GM21786 (cell line): ENCODE data around the gene UBE2M.
A peak's percentile ranks its signal among the peaks of the same experiment; 100 is the strongest.

Source experiments
- ATAC-seq: cut with Tn5 transposase; IDR thresholded peaks from one replicate; pipeline ENCODE4 v1.9.1; 2021; ENCODE audit not compliant: unreplicated experiment

UBE2M gene

DNA sequence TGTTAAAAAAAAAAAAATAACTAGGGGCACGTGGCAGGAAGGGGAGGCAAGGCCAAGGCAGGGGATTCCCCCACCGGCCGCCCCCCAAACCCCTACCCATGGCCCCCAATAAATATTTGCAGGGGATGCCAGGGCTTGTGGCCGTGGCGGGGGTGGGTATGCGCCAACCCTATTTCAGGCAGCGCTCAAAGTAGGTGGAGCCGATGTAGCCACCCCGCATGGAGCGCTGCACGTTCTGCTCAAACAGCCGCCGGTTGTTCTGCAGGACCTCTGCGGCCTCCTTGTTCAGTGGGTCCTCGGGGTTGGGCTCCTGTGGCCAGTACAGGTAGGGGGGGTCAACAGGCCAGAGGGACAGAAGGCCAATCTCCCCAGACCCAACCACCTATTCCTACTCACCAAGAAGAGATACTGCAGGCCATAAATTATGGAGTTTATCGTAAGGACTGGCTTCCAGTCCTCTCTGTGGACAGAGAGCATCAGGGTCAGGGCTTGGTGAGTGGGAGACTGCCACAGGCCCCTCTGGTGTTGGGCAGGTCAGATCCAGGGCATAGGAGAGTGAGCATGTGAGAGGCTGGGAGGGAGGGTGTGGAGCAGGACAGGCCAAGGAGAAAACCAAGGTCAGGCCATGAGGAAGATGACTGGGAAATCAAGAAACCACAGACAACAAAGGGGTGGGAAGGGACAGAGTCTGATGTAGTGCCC is 2.3 kb downstream of the UBE2M start:
- no peak for ATAC-seq

DNA sequence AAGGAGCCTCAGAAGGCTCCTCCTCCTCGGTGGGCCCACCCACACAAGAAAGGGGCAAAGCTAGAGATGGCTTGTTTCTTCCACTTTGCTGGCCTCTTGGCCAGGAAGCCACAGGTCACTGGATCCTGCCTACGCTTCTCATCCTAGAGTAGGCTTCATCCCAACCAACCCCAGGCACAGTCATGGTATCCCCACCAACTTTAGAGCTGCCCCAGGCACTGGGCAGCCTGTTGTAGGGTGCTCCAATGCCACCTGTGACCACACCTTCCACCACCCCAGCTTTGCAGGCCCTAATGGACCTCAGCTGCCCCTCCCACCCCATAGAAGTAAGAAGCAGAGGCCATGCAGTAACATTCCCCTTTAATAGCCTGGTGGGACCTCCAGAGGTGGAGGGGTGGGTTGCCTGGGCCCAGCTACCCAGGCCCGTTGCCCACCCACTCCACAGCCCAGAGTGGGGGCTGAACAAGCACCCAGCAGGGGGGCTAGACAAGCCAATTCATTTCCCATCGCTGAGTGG is 3.0 kb downstream of the UBE2M start:
- ATAC-seq, result no peak

- ATAC-seq, result peak; percentile 25
Measured at GRCh38 chr19:58554494-58555368, 3.7 kb downstream of the UBE2M start, which contains the start of gene CHMP2A. Gene CHMP2A, minus strand, starts transcription at chr19:58555105. Its CDS starts 893 bp downstream, at chr19:58554212.

- ATAC-seq, result no peak
Measured at GRCh38 chr19:58553799-58554493, 4.5 kb downstream of the UBE2M start.

- no peak for ATAC-seq
Measured at GRCh38 chr19:58552655-58553054, 5.8 kb downstream of the UBE2M start.

GRCh38 chr19:58551577-58552471 is 6.6 kb downstream of the UBE2M start:
- no peak for ATAC-seq

DNA sequence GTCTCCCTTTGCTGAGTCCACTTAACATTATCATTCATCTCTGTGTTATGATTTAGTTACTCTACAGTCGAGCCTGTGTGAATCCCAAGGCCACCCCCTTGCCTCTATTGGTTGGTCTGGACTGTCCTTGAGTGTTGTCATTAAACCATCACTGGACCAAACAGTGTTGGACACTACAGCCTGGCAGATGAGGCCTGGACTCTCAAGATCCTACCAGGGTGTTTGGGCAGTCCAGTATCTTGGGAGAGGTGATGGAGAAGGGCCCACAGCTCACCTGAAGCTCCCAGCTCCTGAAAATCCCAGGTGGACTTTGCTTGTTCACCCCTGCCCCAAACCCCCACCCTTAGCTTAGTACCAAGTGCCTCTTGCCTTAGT is 7.3 kb downstream of the UBE2M start:
- ATAC-seq, result no peak

DNA sequence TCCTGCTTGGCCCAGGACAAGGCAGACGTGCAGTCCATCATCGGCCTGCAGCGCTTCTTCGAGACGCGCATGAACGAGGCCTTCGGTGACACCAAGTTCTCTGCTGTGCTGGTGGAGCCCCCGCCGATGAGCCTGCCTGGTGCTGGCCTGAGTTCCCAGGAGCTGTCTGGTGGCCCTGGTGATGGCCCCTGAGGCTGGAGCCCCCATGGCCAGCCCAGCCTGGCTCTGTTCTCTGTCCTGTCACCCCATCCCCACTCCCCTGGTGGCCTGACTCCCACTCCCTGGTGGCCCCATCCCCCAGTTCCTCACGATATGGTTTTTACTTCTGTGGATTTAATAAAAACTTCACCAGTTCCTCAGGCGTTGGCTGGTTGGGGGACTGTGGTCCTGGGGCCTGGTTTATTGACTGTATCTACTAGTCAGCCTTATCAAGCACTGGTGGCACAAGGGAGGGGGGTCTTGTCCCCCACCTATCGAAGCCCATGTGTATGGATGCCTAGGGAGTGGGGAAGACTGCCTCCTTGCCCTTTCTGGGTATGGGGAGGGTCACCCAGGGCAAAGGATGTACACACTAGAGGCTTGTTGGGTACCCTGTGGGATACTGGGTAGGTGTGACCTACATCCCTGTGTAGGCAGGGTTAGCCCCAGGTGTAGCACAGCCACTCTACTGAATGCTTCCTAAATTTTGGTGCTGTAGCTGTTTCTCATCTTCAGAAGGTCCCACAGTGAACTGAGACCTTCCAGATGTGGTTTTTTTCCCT is 7.9 kb downstream of the UBE2M start:
- ATAC-seq, result no peak

DNA sequence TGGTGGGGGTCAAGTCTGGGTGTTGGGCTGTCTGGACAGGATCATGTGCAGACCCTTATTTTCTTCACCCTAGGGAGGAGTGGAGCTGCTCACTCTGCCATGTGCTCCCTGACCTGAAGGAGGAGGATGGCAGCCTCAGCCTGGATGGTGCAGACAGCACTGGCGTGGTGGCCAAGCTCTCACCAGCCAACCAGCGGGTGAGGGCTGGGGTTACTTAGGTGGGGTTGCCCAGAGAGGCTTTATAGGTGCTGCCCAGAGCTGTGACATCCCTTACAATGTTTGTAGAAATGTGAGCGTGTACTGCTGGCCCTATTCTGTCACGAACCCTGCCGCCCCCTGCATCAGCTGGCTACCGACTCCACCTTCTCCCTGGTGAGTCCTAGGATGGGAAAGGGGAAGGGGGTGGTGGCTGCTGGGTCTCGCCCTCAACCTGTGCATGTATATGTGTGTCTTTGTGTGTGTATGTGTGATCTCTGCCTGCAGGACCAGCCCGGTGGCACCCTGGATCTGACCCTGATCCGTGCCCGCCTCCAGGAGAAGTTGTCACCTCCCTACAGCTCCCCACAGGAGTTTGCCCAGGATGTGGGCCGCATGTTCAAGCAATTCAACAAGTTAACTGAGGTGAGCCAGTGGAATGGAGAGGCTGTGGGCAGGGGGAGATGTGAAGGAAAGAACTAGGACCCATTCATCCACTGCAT is 8.6 kb downstream of the UBE2M start:
- ATAC-seq, result no peak

GRCh38 chr19:58548859-58549663 is 9.3 kb downstream of the UBE2M start:
- no peak for ATAC-seq

- ATAC-seq, result no peak
Measured at GRCh38 chr19:58547323-58548312, 10.8 kb downstream of the UBE2M start.

DNA sequence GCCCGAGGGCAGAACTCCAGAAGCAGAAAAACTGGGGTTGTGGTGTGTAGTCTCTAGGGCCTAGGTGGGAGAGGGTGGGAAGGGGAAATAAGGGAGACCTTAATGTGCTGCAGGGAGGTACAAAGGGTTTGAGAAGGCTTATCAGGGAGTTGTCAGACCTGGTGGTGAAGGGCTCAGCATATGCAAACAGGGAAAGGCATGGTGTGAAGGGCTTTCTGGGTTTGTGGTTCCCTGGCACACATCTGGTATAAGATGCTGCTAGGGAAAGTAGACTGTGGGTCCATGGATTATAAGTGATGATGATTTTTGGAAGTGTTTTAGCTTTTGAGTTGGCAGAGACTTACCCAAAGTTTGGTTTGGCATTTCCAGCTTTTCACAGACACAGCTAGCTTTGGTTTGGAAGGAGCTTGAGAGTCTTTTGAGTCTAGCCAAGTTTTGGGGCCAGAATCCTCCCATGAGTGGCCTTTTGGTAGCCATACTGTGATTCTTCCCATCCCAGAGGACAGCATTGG is 12.3 kb downstream of the UBE2M start:
- no peak for ATAC-seq

DNA sequence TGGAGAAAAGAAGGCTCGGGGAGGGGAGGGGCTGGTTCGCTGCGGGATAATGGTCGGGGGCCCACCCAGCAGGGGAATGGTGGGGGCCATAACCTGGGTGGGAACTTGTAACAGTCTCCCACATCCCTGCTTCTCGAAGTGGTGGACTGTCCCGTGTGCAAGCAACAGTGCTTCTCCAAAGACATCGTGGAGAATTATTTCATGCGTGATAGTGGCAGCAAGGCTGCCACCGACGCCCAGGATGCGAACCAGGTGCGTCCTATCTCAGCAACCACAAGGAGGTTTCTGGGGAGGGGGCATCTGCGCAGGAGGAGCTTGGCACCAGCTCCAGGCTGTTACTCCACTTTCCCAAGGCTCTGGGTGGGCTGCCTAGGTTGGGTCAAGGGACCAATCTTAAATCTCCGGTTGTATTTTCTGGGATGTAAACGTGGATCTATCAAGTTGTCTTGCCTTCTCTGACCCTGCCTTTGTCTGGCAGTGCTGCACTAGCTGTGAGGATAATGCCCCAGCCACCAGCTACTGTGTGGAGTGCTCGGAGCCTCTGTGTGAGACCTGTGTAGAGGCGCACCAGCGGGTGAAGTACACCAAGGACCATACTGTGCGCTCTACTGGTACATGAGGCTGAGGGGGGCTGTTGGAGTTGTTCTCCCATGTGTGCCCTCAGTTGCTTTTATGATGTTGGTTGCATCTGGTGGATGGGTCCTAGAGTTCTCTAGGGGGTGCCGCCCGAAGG is 13.0 kb downstream of the UBE2M start:
- no peak for ATAC-seq

- peak; percentile 34 for ATAC-seq
Measured at GRCh38 chr19:58544591-58545285, 13.7 kb downstream of the UBE2M start.

DNA sequence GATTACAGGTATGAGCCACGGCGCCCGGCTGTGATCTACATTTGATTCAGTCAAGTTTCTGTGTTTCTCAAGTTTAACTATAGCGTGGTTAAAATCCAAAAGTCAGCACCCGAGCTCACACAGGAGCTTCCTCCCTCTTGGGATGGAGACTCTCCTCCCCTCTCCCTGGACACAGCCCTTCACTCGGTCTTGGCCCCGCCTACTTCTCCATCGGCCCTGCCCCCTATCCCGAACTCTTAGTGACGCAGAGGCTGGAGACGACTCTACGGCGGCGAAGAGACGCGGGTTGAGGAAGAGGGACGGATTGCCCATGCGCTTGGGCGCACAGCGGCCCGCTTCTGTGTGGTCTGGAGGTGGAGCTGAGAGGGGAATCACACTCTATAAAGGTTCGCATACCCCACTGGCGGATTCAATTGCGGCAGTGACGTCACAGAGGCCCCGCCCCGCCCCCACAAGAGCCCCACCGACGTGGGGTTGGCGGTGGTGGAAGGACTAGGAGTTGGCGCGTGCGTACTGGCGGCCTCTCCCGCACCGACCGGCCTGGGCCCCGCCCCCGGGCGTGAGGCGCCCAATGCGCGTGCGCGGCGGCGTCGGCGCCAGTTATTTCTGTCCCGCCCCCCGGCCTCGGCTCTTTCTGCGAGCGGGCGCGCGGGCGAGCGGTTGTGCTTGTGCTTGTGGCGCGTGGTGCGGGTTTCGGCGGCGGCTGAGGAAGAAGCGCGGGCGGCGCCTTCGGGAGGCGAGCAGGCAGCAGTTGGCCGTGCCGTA is 14.4 kb downstream of the UBE2M start, which contains the start of gene TRIM28:
Gene TRIM28, plus strand, starts transcription at position 239 of the 765 bp plus-strand sequence. CDS start 694 bp downstream, outside the sequence.
- peak; percentile 82 for ATAC-seq
